Endothelial cell of umbilical vein (primary cell): ENCODE data around the gene FAM83D.

ENCODE experiments used
- CTCF ChIP-seq, 2 donors: IDR thresholded peaks; 1 replicate in 1 of 2; 2 replicates in 1 of 2; pipeline ENCODE4 v1.5.1; 2011; ENCODE audit warnings: low read length in 2 of 2, mild to moderate bottlenecking in 2 of 2, moderate library complexity in 2 of 2, control low read depth in 1 of 2, inconsistent platforms in 1 of 2, low read depth in 1 of 2; ENCODE audit not compliant: insufficient read depth in 1 of 2; ENCODE audit errors: extremely low read depth in 1 of 2
- EZH2 ChIP-seq: IDR thresholded peaks from 2 replicates; pipeline ENCODE4 v1.6.1; 2012; ENCODE audit warnings: borderline replicate concordance, low read depth, mild to moderate bottlenecking, moderate library complexity, low read length, inconsistent platforms; ENCODE audit not compliant: severe bottlenecking
- FOS ChIP-seq: IDR thresholded peaks from 2 replicates; pipeline ENCODE4 v1.6.1; 2011; ENCODE audit warnings: mild to moderate bottlenecking, low read length, moderate library complexity, borderline replicate concordance; ENCODE audit not compliant: insufficient read depth
- JUN ChIP-seq: IDR thresholded peaks from 2 replicates; pipeline ENCODE4 v1.6.1; 2011; ENCODE audit warnings: borderline replicate concordance, low read depth; ENCODE audit not compliant: insufficient read length, insufficient read depth
- MAX ChIP-seq: IDR thresholded peaks from 2 replicates; pipeline ENCODE4 v1.6.1; 2011; ENCODE audit not compliant: insufficient read depth, insufficient read length
- MYC ChIP-seq: IDR thresholded peaks from one replicate; pipeline ENCODE4 v1.6.1; 2011; ENCODE audit warnings: mild to moderate bottlenecking, low read depth, low read length
- POLR2A ChIP-seq: IDR thresholded peaks from 2 replicates; pipeline ENCODE4 v1.6.1; 2012; ENCODE audit warnings: low read depth, mild to moderate bottlenecking, control low read depth, low read length
- POLR2AphosphoS5 ChIP-seq: IDR thresholded peaks from 2 replicates; pipeline ENCODE4 v1.6.1; 2012; ENCODE audit warnings: low read depth, mild to moderate bottlenecking, control low read depth, low read length, moderate library complexity; ENCODE audit not compliant: insufficient read depth

- TF ChIP-seq POLR2A (no peak), CTCF (IDR thresholded peaks at IDR 0.05; ENCODE audit: extremely low read depth in 1 of 2, insufficient read depth in 1 of 2, low read depth in 1 of 2, low read length in 2 of 2) (no peak), MAX (no peak), JUN (peak; percentile 23), POLR2AphosphoS5 (no peak), EZH2 (no peak), MYC (no peak), FOS (peak; percentile 56)
Measured at GRCh38 chr20:38905375-38905774, 20.8 kb upstream of the FAM83D start.
